GM23338 (cell line): ENCODE results near the gene ZNF514. TPM values are rescaled to one million over a fixed set of nuclear protein-coding genes. Genes with fewer than 3 reads are reported as not detected.
"Not testable (repeated sequence)": the region's sequence is repeated elsewhere in the genome, so short reads cannot be mapped to it uniquely, and the experiment has no call there.

Experiments
- ATAC-seq: fragments of 200-7000 bp; cut with Tn5 transposase; 3 replicates; pipeline ENCODE4 v1.9.1; 2020
- DNase-seq: peaks from one replicate; pipeline ENCODE4 v3.0.0-alpha.2; 2015; ENCODE audit warnings: low spot score
- H2AFZ ChIP-seq: fragments of 200-600 bp; sonication (generic); 2 replicates; pipeline ENCODE4 v1.8.0; 2016; ENCODE audit warnings: antibody characterized with exemption, mild to moderate bottlenecking, moderate library complexity
- H3F3A ChIP-seq: fragments of 200-600 bp; sonication (generic); replicated peaks from 2 replicates; pipeline ENCODE4 v1.8.0; 2017; ENCODE audit warnings: antibody characterized with exemption, mixed run types, low read depth
- H3K27ac ChIP-seq: fragments of 200-600 bp; sonication (generic); 2 replicates; pipeline ENCODE4 v1.6.1; 2016; ENCODE audit warnings: low read depth
- H3K27me3 ChIP-seq: fragments of 200-600 bp; sonication (generic); 2 replicates; pipeline ENCODE4 v1.8.0; 2016; ENCODE audit warnings: mild to moderate bottlenecking, mixed run types, moderate library complexity; ENCODE audit not compliant: insufficient read depth
- H3K36me3 ChIP-seq: fragments of 200-600 bp; sonication (generic); 2 replicates; pipeline ENCODE4 v1.8.0; 2016; ENCODE audit warnings: mild to moderate bottlenecking; ENCODE audit not compliant: insufficient read depth
- H3K4me1 ChIP-seq: fragments of 200-600 bp; sonication (generic); 2 replicates; pipeline ENCODE4 v1.8.0; 2016; ENCODE audit warnings: mild to moderate bottlenecking, moderate library complexity; ENCODE audit not compliant: insufficient read depth
- H3K4me2 ChIP-seq: fragments of 200-600 bp; sonication (generic); 2 replicates; pipeline ENCODE4 v1.7.1; 2017; ENCODE audit warnings: mixed run types
- H3K4me3 ChIP-seq: fragments of 200-600 bp; sonication (generic); 2 replicates; pipeline ENCODE4 v1.6.1; 2016; ENCODE audit warnings: mixed run types
- H3K79me2 ChIP-seq: fragments of 200-600 bp; sonication (generic); replicated peaks from 2 replicates; pipeline ENCODE4 v1.8.0; 2017; ENCODE audit warnings: mild to moderate bottlenecking; ENCODE audit not compliant: insufficient read depth
- H3K9me2 ChIP-seq: fragments of 200-600 bp; sonication (generic); 2 replicates; pipeline ENCODE4 v1.8.0; 2017; ENCODE audit not compliant: insufficient read depth
- H4K20me1 ChIP-seq: fragments of 200-600 bp; sonication (generic); replicated peaks from 2 replicates; pipeline ENCODE4 v1.8.0; 2017; ENCODE audit warnings: mild to moderate bottlenecking; ENCODE audit not compliant: insufficient read depth
- H3K27ac Mint-ChIP-seq: 2 replicates; pipeline ENCODE4 v1.8.0; 2020; ENCODE audit warnings: inconsistent platforms, mild to moderate bottlenecking, moderate library complexity, mixed read lengths
- H3K27me3 Mint-ChIP-seq: 3 replicates; pipeline ENCODE4 v1.8.0; 2022; ENCODE audit warnings: low read depth, mild to moderate bottlenecking, moderate library complexity, mixed read lengths, inconsistent platforms; ENCODE audit not compliant: insufficient read depth, poor library complexity
- H3K36me3 Mint-ChIP-seq: 3 replicates; pipeline ENCODE4 v1.8.0; 2021; ENCODE audit warnings: low read depth, mild to moderate bottlenecking, inconsistent platforms, moderate library complexity, mixed read lengths
- H3K4me1 Mint-ChIP-seq: 3 replicates; pipeline ENCODE4 v1.8.0; 2020; ENCODE audit warnings: mild to moderate bottlenecking, inconsistent platforms, mixed read lengths
- H3K4me3 Mint-ChIP-seq: 3 replicates; pipeline ENCODE4 v1.8.0; 2021; ENCODE audit warnings: moderate library complexity, mild to moderate bottlenecking, inconsistent platforms, mixed read lengths
- H3K9me3 Mint-ChIP-seq: 3 replicates; pipeline ENCODE4 v1.8.0; 2020; ENCODE audit warnings: moderate library complexity, mild to moderate bottlenecking, inconsistent platforms, mixed read lengths
- CREB1 ChIP-seq: fragments of 250-450 bp; sonication (Bioruptor Pico); IDR thresholded peaks from 2 replicates; pipeline ENCODE4 v1.5.0; 2020; ENCODE audit warnings: low read depth, mild to moderate bottlenecking, moderate library complexity
- CTCF ChIP-seq, 2 experiments: fragments of 200-600 bp in 1 of 2; sonication (generic) in 1 of 2; conservative IDR thresholded peaks; 2 replicates each; pipeline versions ENCODE4 v1.5.1 to v1.6.1; 2016 to 2017; ENCODE audit warnings: antibody characterized with exemption in 2 of 2, low read depth in 2 of 2, mild to moderate bottlenecking in 2 of 2, moderate library complexity in 1 of 2
- JUNB ChIP-seq: IDR thresholded peaks from one replicate; pipeline ENCODE4 v1.6.1; 2016; ENCODE audit warnings: antibody characterized with exemption; ENCODE audit not compliant: unreplicated experiment
- NANOG ChIP-seq: IDR thresholded peaks from 2 replicates; pipeline ENCODE4 v1.6.1; 2016; ENCODE audit warnings: antibody characterized with exemption, borderline replicate concordance
- POLR2AphosphoS5 ChIP-seq: IDR thresholded peaks from 2 replicates; pipeline ENCODE4 v1.6.1; 2016; ENCODE audit warnings: antibody characterized with exemption, low read depth
- ZNF114 ChIP-seq: fragments of 250-450 bp; sonication (Bioruptor Pico); IDR thresholded peaks from 2 replicates; pipeline ENCODE4 v1.5.0; 2020; ENCODE audit warnings: mild to moderate bottlenecking, moderate library complexity
- ZNF331 ChIP-seq: fragments of 250-450 bp; sonication (Bioruptor Pico); IDR thresholded peaks from 2 replicates; pipeline ENCODE4 v1.5.0; 2020; ENCODE audit warnings: low read depth, mild to moderate bottlenecking, moderate library complexity
- polyA plus RNA-seq: library from polyadenylated mRNA; unstranded; fragments of >200 nt; fragmentation: Nextera tagmentation; extraction: Ambion mirVana; gene quantifications from 2 replicates; pipeline ENCODE4 v1.2.1, GENCODE V29; 2016
- total RNA-seq: library from RNA; depleted of rRNA; stranded (reverse); fragments of >200 nt; shearing (Covaris generic); gene quantifications from 2 replicates; pipeline ENCODE4 v1.2.3, GENCODE V29; 2014
- TF ChIP-seq, protein P1 (sequence below): fragments of 250-450 bp; sonication (Bioruptor Pico); IDR thresholded peaks from 2 replicates; pipeline ENCODE4 v1.5.0; 2020; ENCODE audit warnings: mild to moderate bottlenecking, moderate library complexity

Gene ZNF514
- total and polyA plus RNA-seq, 2 experiments from 2014 or later, result 7.2 to 9.3 TPM

DNA sequence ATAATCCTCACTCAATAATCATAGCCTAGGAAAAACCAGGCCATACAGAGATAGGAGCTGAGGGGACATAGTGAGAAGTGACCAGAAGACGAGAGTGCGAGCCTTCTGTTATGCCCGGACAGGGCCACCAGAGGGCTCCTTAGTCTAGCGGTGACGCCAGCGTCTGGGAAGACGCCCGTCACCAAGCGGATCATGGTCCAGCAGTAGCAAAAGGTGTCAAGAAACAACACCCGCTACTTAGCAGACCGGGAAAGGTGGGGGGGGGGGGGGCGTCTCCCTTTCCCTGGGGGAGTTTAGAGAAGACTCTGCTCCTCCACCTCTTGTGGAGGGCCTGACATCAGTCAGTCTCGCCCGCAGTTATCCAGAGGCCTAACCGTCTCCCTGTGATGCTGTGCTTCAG, 33.3 kb upstream of the ZNF514 start:
- ATAC-seq, H3K9me3 Mint-ChIP-seq, H3K4me2 ChIP-seq, H3K4me3 Mint-ChIP-seq, H3K36me3 Mint-ChIP-seq, H3K27me3 ChIP-seq, H2AFZ ChIP-seq, H3K79me2 ChIP-seq, H3K27ac ChIP-seq, H3K4me3 ChIP-seq, H3K4me1 Mint-ChIP-seq, H3K9me2 ChIP-seq, H3K27ac Mint-ChIP-seq, H4K20me1 ChIP-seq, H3K4me1 ChIP-seq, H3K36me3 ChIP-seq, H3F3A ChIP-seq: not testable (repeated sequence)
- peak; percentile 48 for DNase-seq
- peaks cover 11% of the 10 kb centered on the region for H3K27me3 Mint-ChIP-seq
- TF ChIP-seq CREB1 (CRISPR knock-in tag) (peak; percentile 74), CTCF (conservative IDR thresholded peaks at IDR 0.05; ENCODE audit: low read depth in 2 of 2) (peak; percentile 57 to 71)

DNA sequence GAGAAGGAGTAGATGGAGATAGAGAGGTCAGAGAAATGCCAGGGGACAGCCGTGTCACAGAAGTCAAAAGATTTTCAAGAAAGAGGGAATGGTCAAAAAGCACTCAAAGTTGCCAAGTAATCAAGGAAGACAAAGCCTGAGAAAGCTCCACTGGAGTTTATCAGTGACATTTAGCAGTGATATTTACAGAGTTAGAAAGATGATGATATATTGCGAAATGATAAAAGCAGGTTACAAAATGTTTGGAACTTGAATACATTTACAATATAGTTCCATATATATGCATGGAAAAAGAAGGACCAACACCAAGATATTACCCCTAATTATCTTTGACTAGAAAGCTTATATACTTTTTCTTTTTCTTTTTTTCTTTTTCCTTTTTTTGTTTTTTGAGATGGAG, 26.3 kb upstream of the ZNF514 start:
- no peak for DNase-seq
- H3K27me3 Mint-ChIP-seq, result peaks cover 5% of the 10 kb centered on the region
- no peak overlapping the region for H3K27ac Mint-ChIP-seq

GRCh38 chr2:95185197-95185596, 25.5 kb upstream of the ZNF514 start:
- Histone ChIP-seq H2AFZ (no peak overlapping the region), H3K4me2 (no peak overlapping the region), H3K27me3 (no peaks in the 10 kb centered on the region), H3K36me3 (no peaks in the 10 kb centered on the region), H3K79me2 (no peaks in the 10 kb centered on the region), H3F3A (no peaks in the 10 kb centered on the region), H3K4me3 (no peak overlapping the region), H3K9me2 (no peaks in the 10 kb centered on the region), H4K20me1 (no peaks in the 10 kb centered on the region), H3K4me1 (no peaks in the 10 kb centered on the region), H3K27ac (no peak overlapping the region)
- H3K4me3 Mint-ChIP-seq, result no peak overlapping the region
- no peak for ATAC-seq
- H3K27me3 Mint-ChIP-seq, result peaks cover 5% of the 10 kb centered on the region
- no peak overlapping the region for H3K27ac Mint-ChIP-seq
- DNase-seq, result no peak
- no peaks in the 10 kb centered on the region; the same call in 2 of the 3 replicates for H3K4me1 Mint-ChIP-seq
- 0 out of 3 replicates have a peak, but pooled peaks cover 4% of the 10 kb centered on the region for H3K9me3 Mint-ChIP-seq
- H3K36me3 Mint-ChIP-seq, result peaks cover 18% of the 10 kb centered on the region
- no peak for TF ChIP-seq ZNF114 (CRISPR knock-in tag)
- TF ChIP-seq JUNB, result no peak
- TF ChIP-seq ZNF331 (CRISPR knock-in tag), result no peak
- TF ChIP-seq POLR2AphosphoS5, result no peak
- TF ChIP-seq, protein P1, sequence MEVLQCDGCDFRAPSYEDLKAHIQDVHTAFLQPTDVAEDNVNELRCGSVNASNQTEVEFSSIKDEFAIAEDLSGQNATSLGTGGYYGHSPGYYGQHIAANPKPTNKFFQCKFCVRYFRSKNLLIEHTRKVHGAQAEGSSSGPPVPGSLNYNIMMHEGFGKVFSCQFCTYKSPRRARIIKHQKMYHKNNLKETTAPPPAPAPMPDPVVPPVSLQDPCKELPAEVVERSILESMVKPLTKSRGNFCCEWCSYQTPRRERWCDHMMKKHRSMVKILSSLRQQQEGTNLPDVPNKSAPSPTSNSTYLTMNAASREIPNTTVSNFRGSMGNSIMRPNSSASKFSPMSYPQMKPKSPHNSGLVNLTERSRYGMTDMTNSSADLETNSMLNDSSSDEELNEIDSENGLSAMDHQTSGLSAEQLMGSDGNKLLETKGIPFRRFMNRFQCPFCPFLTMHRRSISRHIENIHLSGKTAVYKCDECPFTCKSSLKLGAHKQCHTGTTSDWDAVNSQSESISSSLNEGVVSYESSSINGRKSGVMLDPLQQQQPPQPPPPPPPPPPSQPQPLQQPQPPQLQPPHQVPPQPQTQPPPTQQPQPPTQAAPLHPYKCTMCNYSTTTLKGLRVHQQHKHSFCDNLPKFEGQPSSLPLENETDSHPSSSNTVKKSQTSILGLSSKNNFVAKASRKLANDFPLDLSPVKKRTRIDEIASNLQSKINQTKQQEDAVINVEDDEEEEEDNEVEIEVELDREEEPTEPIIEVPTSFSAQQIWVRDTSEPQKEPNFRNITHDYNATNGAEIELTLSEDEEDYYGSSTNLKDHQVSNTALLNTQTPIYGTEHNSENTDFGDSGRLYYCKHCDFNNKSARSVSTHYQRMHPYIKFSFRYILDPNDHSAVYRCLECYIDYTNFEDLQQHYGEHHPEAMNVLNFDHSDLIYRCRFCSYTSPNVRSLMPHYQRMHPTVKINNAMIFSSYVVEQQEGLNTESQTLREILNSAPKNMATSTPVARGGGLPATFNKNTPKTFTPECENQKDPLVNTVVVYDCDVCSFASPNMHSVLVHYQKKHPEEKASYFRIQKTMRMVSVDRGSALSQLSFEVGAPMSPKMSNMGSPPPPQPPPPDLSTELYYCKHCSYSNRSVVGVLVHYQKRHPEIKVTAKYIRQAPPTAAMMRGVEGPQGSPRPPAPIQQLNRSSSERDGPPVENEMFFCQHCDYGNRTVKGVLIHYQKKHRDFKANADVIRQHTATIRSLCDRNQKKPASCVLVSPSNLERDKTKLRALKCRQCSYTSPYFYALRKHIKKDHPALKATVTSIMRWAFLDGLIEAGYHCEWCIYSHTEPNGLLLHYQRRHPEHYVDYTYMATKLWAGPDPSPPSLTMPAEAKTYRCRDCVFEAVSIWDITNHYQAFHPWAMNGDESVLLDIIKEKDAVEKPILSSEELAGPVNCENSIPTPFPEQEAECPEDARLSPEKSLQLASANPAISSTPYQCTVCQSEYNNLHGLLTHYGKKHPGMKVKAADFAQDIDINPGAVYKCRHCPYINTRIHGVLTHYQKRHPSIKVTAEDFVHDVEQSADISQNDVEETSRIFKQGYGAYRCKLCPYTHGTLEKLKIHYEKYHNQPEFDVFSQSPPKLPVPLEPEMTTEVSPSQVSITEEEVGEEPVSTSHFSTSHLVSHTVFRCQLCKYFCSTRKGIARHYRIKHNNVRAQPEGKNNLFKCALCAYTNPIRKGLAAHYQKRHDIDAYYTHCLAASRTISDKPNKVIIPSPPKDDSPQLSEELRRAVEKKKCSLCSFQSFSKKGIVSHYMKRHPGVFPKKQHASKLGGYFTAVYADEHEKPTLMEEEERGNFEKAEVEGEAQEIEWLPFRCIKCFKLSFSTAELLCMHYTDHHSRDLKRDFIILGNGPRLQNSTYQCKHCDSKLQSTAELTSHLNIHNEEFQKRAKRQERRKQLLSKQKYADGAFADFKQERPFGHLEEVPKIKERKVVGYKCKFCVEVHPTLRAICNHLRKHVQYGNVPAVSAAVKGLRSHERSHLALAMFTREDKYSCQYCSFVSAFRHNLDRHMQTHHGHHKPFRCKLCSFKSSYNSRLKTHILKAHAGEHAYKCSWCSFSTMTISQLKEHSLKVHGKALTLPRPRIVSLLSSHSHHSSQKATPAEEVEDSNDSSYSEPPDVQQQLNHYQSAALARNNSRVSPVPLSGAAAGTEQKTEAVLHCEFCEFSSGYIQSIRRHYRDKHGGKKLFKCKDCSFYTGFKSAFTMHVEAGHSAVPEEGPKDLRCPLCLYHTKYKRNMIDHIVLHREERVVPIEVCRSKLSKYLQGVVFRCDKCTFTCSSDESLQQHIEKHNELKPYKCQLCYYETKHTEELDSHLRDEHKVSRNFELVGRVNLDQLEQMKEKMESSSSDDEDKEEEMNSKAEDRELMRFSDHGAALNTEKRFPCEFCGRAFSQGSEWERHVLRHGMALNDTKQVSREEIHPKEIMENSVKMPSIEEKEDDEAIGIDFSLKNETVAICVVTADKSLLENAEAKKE (CRISPR knock-in tag), result no peak
- no peak for TF ChIP-seq NANOG

More for the DNA sequence above, 26.3 kb upstream of the ZNF514 start:
- Histone ChIP-seq H3K27ac (no peak overlapping the region), H3K27me3 (no peaks in the 10 kb centered on the region), H3K4me1 (no peaks in the 10 kb centered on the region), H3K9me2 (no peaks in the 10 kb centered on the region), H2AFZ (no peak overlapping the region), H3K36me3 (no peaks in the 10 kb centered on the region), H3F3A (no peaks in the 10 kb centered on the region), H4K20me1 (no peaks in the 10 kb centered on the region), H3K4me2 (no peak overlapping the region), H3K4me3 (no peak overlapping the region), H3K79me2 (no peaks in the 10 kb centered on the region)
- TF ChIP-seq CREB1 (CRISPR knock-in tag), result no peak
- no peak for TF ChIP-seq ZNF331 (CRISPR knock-in tag)
- Mint-ChIP-seq H3K4me1 (no peaks in the 10 kb centered on the region), H3K36me3 (peaks cover 12% of the 10 kb centered on the region), H3K9me3 (0 out of 3 replicates have a peak, but pooled peaks cover under 1% of the 10 kb centered on the region), H3K4me3 (no peak overlapping the region)
- no peak for ATAC-seq
